ENCODE results near the gene SUMF1. TPM values are rescaled to one million over a fixed set of nuclear protein-coding genes. Genes with fewer than 3 reads are reported as not detected.

SUMF1 gene
- total and polyA plus RNA-seq, 2 of the 4 experiments (the other 2 are of a cell fraction) = 26.3 to 38.4 TPM

- no peak for TF ChIP-seq CEBPB (IDR thresholded peaks at IDR 0.05; ENCODE audit: low read depth, low read length)
- no peak for TF ChIP-seq POLR2A (IDR thresholded peaks at IDR 0.05; ENCODE audit: low read depth, low read length)
These were observed 38.9 kb upstream of the SUMF1 start (continued) for GRCh38 chr3:4505688-4506558.

GRCh38 chr3:4504340-4505261, 37.5 kb upstream of the SUMF1 start:
- peak overlapping the region; percentile 42; the same call in 1 of the 2 replicates for H3K9ac ChIP-seq (ENCODE audit: low read depth, low read length)
- H3K56ac ChIP-seq (ENCODE audit: extremely low read depth, insufficient read depth, low read length) = no peak overlapping the region
- H2BK20ac ChIP-seq (ENCODE audit: low read depth, low read length) = no peak overlapping the region
- H2AFZ ChIP-seq (replicated peaks; ENCODE audit: low read length, poor library complexity) = no peak overlapping the region
- H2BK15ac ChIP-seq (ENCODE audit: low read depth, low read length) = no peak overlapping the region
- no peaks in the 10 kb centered on the region; the same call in 1 of the 2 replicates for H3K27me3 ChIP-seq (ENCODE audit: control insufficient read depth, insufficient read depth, low read length)
- no peaks in the 10 kb centered on the region for H3K9me3 ChIP-seq (ENCODE audit: control insufficient read depth, insufficient read depth, low read length)
- H3K27ac ChIP-seq (ENCODE audit: insufficient read depth, low read length) = peak overlapping the region; percentile 7; the same call in 1 of the 2 replicates
- no peaks in the 10 kb centered on the region for H3K36me3 ChIP-seq (ENCODE audit: control insufficient read depth, insufficient read depth, low read length)
- intact Hi-C loops (cut with micrococcal nuclease) = no loop called here
- in situ Hi-C loops (cut with MboI; ENCODE audit: low sequenced_read_pairs) = no loop called here
- H3K4me1 ChIP-seq (ENCODE audit: control insufficient read depth, insufficient read depth, low read length) = no peaks in the 10 kb centered on the region
- no peaks in the 10 kb centered on the region for H3K9me1 ChIP-seq (ENCODE audit: insufficient read depth, low read length)
- 60% methylated on average over 2 of the region's 14 CpGs; no CpG with 5 or more reads in 1 of the 2 experiments for WGBS, 2 experiments (ENCODE audit: extremely low coverage in 2 of 2, insufficient read length in 1 of 2)
- H3K23ac ChIP-seq (ENCODE audit: low read depth, low read length) = no peak overlapping the region
- ChIA-PET CTCF (interaction anchor here (1.1 kb wide), 1 partner anchor 14 kb away, joined by 3 read pairs; no protein-coding TSS in a partner anchor), POLR2A (ENCODE audit: unreplicated experiment) (interaction anchor here (0.5 kb wide), 1 partner anchor 33 kb away, joined by 3 read pairs; no protein-coding TSS in a partner anchor)
- H2AK9ac ChIP-seq (replicated peaks; ENCODE audit: low read depth, low read length, poor library complexity) = no peak overlapping the region
- no peak overlapping the region for H2BK5ac ChIP-seq (ENCODE audit: low read depth, low read length, poor library complexity, severe bottlenecking)
- H3K79me1 ChIP-seq (ENCODE audit: low read depth in 1 of 2, low read length in 2 of 2) = no peaks in the 10 kb centered on the region
- peak; percentile 24; the same call in 1 of the 2 replicates for ATAC-seq (ENCODE audit: low read depth)
- no peak overlapping the region for H2BK120ac ChIP-seq (ENCODE audit: low read depth, low read length)
- H3K4me3 ChIP-seq (ENCODE audit: insufficient read depth, low read depth, low read length) = peak overlapping the region; percentile 6; the same call in 1 of the 2 replicates
- H3K4me2 ChIP-seq (ENCODE audit: low read depth, low read length) = peak overlapping the region; percentile 89
- H4K8ac ChIP-seq (ENCODE audit: low read depth in 2 of 2, low read length in 2 of 2) = no peak overlapping the region
- no peak overlapping the region for H2AK5ac ChIP-seq (ENCODE audit: low read depth, low read length)
- no peak overlapping the region for H4K91ac ChIP-seq (ENCODE audit: insufficient read depth, low read depth, low read length)
- H3K18ac ChIP-seq (ENCODE audit: low read depth, low read length) = peak overlapping the region; percentile 16; the same call in 1 of the 2 replicates
- peak overlapping the region; percentile 70; the same call in 1 of the 2 replicates for H4K5ac ChIP-seq (ENCODE audit: low read depth, low read length)
- H3K14ac ChIP-seq (replicated peaks; ENCODE audit: low read depth, low read length) = no peak overlapping the region
- no peak for DNase-seq
- no TSS peak for BruUV-seq (replicated peaks)
- no peak overlapping the region for H3K4ac ChIP-seq (ENCODE audit: low read depth, low read length)
- no peaks in the 10 kb centered on the region for H4K20me1 ChIP-seq (ENCODE audit: insufficient read depth, low read length)
- dilution Hi-C loops (cut with HindIII; ENCODE audit: low sequenced_read_pairs, unreplicated experiment) = no loop called here
- TF ChIP-seq SMC3 (IDR thresholded peaks at IDR 0.05; ENCODE audit: low read depth, low read length) (no peak), NFE2L2 (IDR thresholded peaks at IDR 0.05; ENCODE audit: low read depth, low read length) (no peak), RCOR1 (IDR thresholded peaks at IDR 0.05; ENCODE audit: insufficient replicate concordance, low read length) (no peak), MXI1 (IDR thresholded peaks at IDR 0.05; ENCODE audit: borderline replicate concordance, low read depth, low read length) (no peak), CHD1 (IDR thresholded peaks at IDR 0.05; ENCODE audit: low read depth, low read length) (no peak), CEBPB (IDR thresholded peaks at IDR 0.05; ENCODE audit: low read depth, low read length) (no peak), BHLHE40 (IDR thresholded peaks at IDR 0.05; ENCODE audit: low read depth, low read length) (no peak), RAD21 (IDR thresholded peaks at IDR 0.05; ENCODE audit: low read length) (no peak), POLR2A (IDR thresholded peaks at IDR 0.05; ENCODE audit: low read depth, low read length) (no peak), RFX5 (IDR thresholded peaks at IDR 0.05; ENCODE audit: low read depth, low read length) (no peak), ELK1 (IDR thresholded peaks at IDR 0.05; ENCODE audit: borderline replicate concordance, low read depth, low read length) (no peak), FOS (IDR thresholded peaks at IDR 0.05; ENCODE audit: low read depth, low read length) (no peak), MAZ (IDR thresholded peaks at IDR 0.05; ENCODE audit: borderline replicate concordance, low read depth, low read length) (no peak)
